CD4-positive, alpha-beta T cell treated with Interleukin-4 for 4 hours (primary cell): Measurements from ENCODE around the gene SDK1.

ENCODE experiments used
- DNase-seq: peaks from one replicate; pipeline ENCODE4 v3.0.0-alpha.2; 2020

The SDK1 gene

GRCh38 chr7:3345699-3346481, 44.8 kb downstream of the SDK1 start:
- no peak for DNase-seq

GRCh38 chr7:3349126-3349525, 48.1 kb downstream of the SDK1 start:
- DNase-seq: no peak

- no peak for DNase-seq
These were observed 55.1 kb downstream of the SDK1 start for GRCh38 chr7:3356173-3356572.

GRCh38 chr7:3358991-3359390, 57.9 kb downstream of the SDK1 start:
- no peak for DNase-seq

- no peak for DNase-seq
These were observed 66.2 kb downstream of the SDK1 start for GRCh38 chr7:3367261-3367660.

GRCh38 chr7:3370068-3370830, 69.2 kb downstream of the SDK1 start:
- no peak for DNase-seq

GRCh38 chr7:3370921-3371320, 69.9 kb downstream of the SDK1 start:
- DNase-seq: no peak

- DNase-seq: no peak
These were observed 70.5 kb downstream of the SDK1 start for GRCh38 chr7:3371601-3372000.

- no peak for DNase-seq
These were observed 73.2 kb downstream of the SDK1 start for GRCh38 chr7:3374239-3374638.

- no peak for DNase-seq
These were observed 77.5 kb downstream of the SDK1 start for GRCh38 chr7:3378390-3379150.

- DNase-seq: no peak
These were observed 79.0 kb downstream of the SDK1 start for GRCh38 chr7:3380034-3380433.

- no peak for DNase-seq
These were observed 80.0 kb downstream of the SDK1 start for GRCh38 chr7:3380886-3381685.

- DNase-seq: no peak
These were observed 85.6 kb downstream of the SDK1 start for GRCh38 chr7:3386423-3387190.

- no peak for DNase-seq
These were observed 92.8 kb downstream of the SDK1 start for GRCh38 chr7:3393862-3394261.

- DNase-seq: no peak
These were observed 96.3 kb downstream of the SDK1 start for GRCh38 chr7:3397324-3397723.

GRCh38 chr7:3399858-3400257, 98.8 kb downstream of the SDK1 start:
- DNase-seq: no peak

- DNase-seq: no peak
These were observed 103.4 kb downstream of the SDK1 start for GRCh38 chr7:3404501-3404900.

- DNase-seq: no peak
These were observed 108.0 kb downstream of the SDK1 start for GRCh38 chr7:3408814-3409595.

- no peak for DNase-seq
These were observed 111.8 kb downstream of the SDK1 start for GRCh38 chr7:3412871-3413270.

GRCh38 chr7:3415861-3416312, 114.8 kb downstream of the SDK1 start:
- DNase-seq: no peak

- DNase-seq: no peak
These were observed 115.4 kb downstream of the SDK1 start for GRCh38 chr7:3416453-3416852.
